KOPT-K1 (cell line): Measurements from ENCODE around the gene INPP4A.

Experiments used
- H3K27ac ChIP-seq: fragments of 200-600 bp; sonication (generic); 2 replicates; pipeline ENCODE4 v1.5.1; 2016; ENCODE audit warnings: antibody characterized with exemption, mild to moderate bottlenecking, low read depth, low read length; ENCODE audit not compliant: poor library complexity, severe bottlenecking
- H3K36me3 ChIP-seq: fragments of 200-600 bp; sonication (generic); 2 replicates; pipeline ENCODE4 v1.5.1; 2017; ENCODE audit warnings: antibody characterized with exemption, mild to moderate bottlenecking, low read length, moderate library complexity; ENCODE audit not compliant: insufficient read depth
- H3K9me3 ChIP-seq: fragments of 200-600 bp; sonication (generic); 2 replicates; pipeline ENCODE4 v1.5.1; 2017; ENCODE audit warnings: antibody characterized with exemption, low read length, mild to moderate bottlenecking; ENCODE audit not compliant: insufficient read depth, poor library complexity, severe bottlenecking

Gene INPP4A

GRCh38 chr2:98606431-98606830 is 161.8 kb downstream of the INPP4A start:
- Histone ChIP-seq H3K9me3 (no peaks in the 10 kb centered on the region), H3K27ac (no peak overlapping the region), H3K36me3 (peaks cover 58% of the 10 kb centered on the region)

GRCh38 chr2:98607104-98607503 is 162.4 kb downstream of the INPP4A start:
- Histone ChIP-seq H3K36me3 (peaks cover 58% of the 10 kb centered on the region), H3K27ac (peak overlapping the region; percentile 96), H3K9me3 (no peaks in the 10 kb centered on the region)

- Histone ChIP-seq H3K36me3 (peaks cover 58% of the 10 kb centered on the region), H3K27ac (peak overlapping the region; percentile 96), H3K9me3 (no peaks in the 10 kb centered on the region)
Observed at GRCh38 chr2:98607741-98608115, 163.1 kb downstream of the INPP4A start.

GRCh38 chr2:98608116-98608961 is 163.7 kb downstream of the INPP4A start, which contains the start of the genes COA5 and UNC50:
Gene COA5 (minus strand): TSS chr2:98608512. CDS start chr2:98608405, 107 bp downstream.
Gene UNC50 (plus strand): TSS chr2:98608589. CDS start chr2:98609760, 1,171 bp downstream.
- H3K9me3 ChIP-seq, result no peaks in the 10 kb centered on the region
- peak within 1 kb of the TSS; percentile 96 for H3K27ac ChIP-seq
- peaks cover 58% of the 10 kb centered on the region for H3K36me3 ChIP-seq

GRCh38 chr2:98608962-98609604 is 164.4 kb downstream of the INPP4A start:
- peaks cover 58% of the 10 kb centered on the region for H3K36me3 ChIP-seq
- no peaks in the 10 kb centered on the region for H3K9me3 ChIP-seq
- H3K27ac ChIP-seq, result peak overlapping the region; percentile 96

- Histone ChIP-seq H3K36me3 (peaks cover 95% of the 10 kb centered on the region), H3K27ac (no peak overlapping the region), H3K9me3 (no peaks in the 10 kb centered on the region)
Observed at GRCh38 chr2:98614024-98614739, 169.5 kb downstream of the INPP4A start.

GRCh38 chr2:98615481-98615880 is 170.8 kb downstream of the INPP4A start:
- Histone ChIP-seq H3K27ac (no peak overlapping the region), H3K9me3 (no peaks in the 10 kb centered on the region), H3K36me3 (peaks cover 99% of the 10 kb centered on the region)

GRCh38 chr2:98617149-98617548 is 172.5 kb downstream of the INPP4A start:
- peak overlapping the region; percentile 20 for H3K27ac ChIP-seq
- peaks cover 99% of the 10 kb centered on the region for H3K36me3 ChIP-seq
- H3K9me3 ChIP-seq, result no peaks in the 10 kb centered on the region

- Histone ChIP-seq H3K36me3 (peaks cover 86% of the 10 kb centered on the region), H3K9me3 (no peaks in the 10 kb centered on the region), H3K27ac (no peak overlapping the region)
Observed at GRCh38 chr2:98623657-98624056, 179.0 kb downstream of the INPP4A start.

GRCh38 chr2:98632351-98632750 is 187.7 kb downstream of the INPP4A start:
- peaks cover 80% of the 10 kb centered on the region for H3K36me3 ChIP-seq
- H3K9me3 ChIP-seq, result no peaks in the 10 kb centered on the region
- H3K27ac ChIP-seq, result peak overlapping the region; percentile 85

GRCh38 chr2:98634406-98635092 is 189.9 kb downstream of the INPP4A start:
- Histone ChIP-seq H3K36me3 (peaks cover 72% of the 10 kb centered on the region), H3K9me3 (no peaks in the 10 kb centered on the region), H3K27ac (peak overlapping the region; percentile 85)

- Histone ChIP-seq H3K9me3 (no peaks in the 10 kb centered on the region), H3K36me3 (peaks cover 71% of the 10 kb centered on the region), H3K27ac (peak overlapping the region; percentile 85)
Observed at GRCh38 chr2:98637401-98638147, 192.9 kb downstream of the INPP4A start.

GRCh38 chr2:98643496-98644100 is 198.9 kb downstream of the INPP4A start:
- H3K9me3 ChIP-seq, result no peaks in the 10 kb centered on the region
- H3K27ac ChIP-seq, result no peak overlapping the region
- peaks cover 93% of the 10 kb centered on the region for H3K36me3 ChIP-seq
